NCI-H2081 treated with DMSO at 0.1 percent for 48 hours (cell line): ENCODE results near the gene NT5E.

Source experiments
- DNase-seq: peaks from one replicate; lab custom pipeline; 2025; lab: John Stamatoyannopoulos, UW

NT5E gene

GRCh38 chr6:85421972-85422371 lies 27.9 kb upstream of the NT5E start:
- DNase-seq: no peak

- DNase-seq: no peak
These were observed 26.9 kb upstream of the NT5E start for GRCh38 chr6:85422996-85423395.

DNA sequence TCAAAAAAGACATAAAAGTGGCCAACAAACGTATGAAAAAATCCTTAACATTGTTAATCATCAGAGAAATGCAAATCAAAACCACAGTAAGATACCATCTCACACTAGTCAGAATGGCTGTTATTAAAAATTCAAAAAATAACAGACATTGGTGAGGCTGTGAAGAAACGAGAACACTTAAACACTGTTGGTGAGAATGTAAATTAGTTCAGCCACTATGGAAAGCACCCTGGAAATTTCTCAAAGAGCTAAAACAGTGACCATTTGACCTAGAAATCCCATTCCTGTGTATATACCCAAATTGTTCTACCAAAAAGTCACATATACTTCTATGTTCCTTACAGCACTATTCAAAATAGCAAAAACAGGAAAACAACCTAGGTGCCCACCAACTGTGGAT lies 24.9 kb upstream of the NT5E start:
- DNase-seq: no peak

- DNase-seq: no peak
These were observed 23.9 kb upstream of the NT5E start for GRCh38 chr6:85425997-85426396.

DNA sequence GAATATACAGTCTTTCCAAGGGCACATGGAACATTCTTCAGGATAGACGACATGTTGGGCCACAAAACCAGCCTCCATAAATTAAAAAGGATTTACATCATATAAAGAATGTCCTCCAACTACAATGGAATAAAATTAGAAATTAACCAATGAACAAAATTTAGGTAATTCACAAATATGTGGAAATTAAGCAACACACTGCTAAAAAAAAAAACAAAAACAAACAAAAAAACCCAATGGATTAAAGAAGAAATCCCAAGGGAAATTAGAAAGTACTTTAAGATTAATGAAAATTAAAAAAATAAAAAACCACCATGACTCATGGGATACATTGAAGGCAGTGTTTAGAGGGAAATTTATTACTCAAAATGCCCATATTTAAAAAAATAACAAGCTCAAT lies 21.4 kb upstream of the NT5E start:
- DNase-seq: no peak

GRCh38 chr6:85429346-85429745 lies 20.5 kb upstream of the NT5E start:
- DNase-seq: no peak

GRCh38 chr6:85431271-85431670 lies 18.6 kb upstream of the NT5E start:
- no peak for DNase-seq

GRCh38 chr6:85432554-85432953 lies 17.3 kb upstream of the NT5E start:
- no peak for DNase-seq

DNA sequence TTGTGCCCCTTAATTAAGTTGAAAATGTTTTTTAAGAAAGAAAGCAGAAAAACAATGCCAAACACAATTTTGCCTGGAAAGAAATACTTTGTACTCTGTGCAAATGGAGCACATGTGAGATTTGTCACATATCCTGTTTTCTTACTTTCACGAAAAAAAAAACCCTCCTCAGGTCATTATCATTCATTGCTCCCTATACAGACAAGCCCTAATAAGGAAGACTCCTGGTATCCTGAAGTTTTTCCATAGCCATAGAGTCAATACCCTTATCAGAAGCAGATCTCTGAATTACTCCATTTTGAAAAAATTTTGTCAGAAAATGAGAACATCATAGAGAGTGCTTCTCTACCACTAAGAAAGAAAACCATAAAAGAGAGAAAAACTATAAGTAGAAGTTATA lies 14.0 kb upstream of the NT5E start:
- DNase-seq: no peak

DNA sequence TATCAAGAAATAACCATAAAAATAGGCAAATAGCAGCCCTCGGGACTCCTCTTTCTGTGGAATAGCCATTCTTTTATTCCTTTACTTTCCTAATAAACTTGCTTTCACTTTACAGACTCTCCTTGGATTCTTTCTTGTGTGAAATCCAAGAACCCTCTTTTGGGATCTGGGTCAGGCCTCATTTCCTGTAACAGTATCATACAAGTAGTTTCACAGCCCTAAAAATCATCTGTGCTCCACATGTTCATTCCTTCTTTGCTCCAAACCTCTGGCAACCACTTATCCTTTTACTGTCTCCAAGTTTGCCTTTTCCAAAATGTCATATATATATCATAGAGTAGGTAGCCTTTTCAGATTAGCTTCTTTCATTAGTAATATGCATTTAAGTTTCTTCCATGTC lies 13.5 kb upstream of the NT5E start:
- DNase-seq: no peak

DNA sequence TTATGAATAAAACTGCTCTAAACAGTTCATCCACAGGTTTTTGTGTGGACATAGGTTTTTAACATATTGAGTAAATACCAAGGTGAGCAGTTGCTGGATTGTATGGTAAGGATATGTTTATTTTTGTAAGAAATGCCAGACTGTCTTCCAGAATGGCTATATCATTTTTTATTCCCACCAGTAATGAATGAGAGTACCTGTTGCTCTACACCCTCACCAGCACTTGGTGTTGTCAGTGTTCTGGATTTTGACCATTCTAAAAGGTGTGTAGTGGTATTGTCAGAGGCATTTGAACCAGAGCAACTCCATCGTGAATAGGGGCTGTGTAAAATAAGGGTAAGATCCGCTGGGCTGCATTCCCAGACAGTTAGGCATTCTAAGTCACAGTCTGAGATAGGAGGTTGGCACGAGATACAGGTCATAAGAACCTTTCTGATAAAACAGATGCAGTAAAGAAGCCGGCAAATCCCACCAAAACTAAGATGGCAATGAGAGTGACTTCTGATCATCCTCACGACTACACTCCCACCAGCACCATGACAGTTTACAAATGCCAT lies 12.9 kb upstream of the NT5E start:
- DNase-seq: no peak

DNA sequence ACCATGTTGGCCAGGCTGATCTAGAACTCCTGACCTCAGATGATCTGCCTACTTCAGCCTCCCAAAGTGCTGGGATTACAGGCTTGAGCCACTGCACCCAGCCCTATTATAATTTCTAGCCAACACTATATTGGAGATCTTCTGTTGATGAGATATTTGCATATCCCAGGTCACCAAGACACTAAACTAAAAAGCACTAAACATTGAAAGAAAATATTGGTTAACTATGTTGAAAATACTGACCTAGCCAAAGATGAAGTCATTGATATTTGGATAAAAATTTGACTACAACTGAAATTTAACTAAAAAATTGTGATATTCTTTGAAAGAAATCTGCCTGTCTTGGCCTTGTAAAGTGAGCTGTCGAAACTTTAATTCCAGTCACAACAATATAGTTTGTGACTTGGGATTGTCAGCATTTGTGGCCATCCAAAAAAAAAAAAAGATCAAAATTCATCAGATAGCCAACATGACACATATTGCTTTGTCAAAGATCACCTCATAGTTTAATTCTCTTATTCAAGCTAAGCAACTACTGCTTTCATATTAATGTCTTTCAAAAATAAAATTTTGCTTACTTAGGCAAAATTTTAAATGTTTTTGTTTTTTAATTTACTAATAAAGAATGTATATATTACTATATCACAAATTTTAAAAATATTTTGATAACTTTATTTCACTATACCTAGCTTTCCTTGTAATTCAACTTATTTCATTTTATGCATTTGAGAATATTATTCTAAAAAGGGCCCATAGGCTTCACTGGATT lies 6.3 kb upstream of the NT5E start:
- DNase-seq: no peak

- DNase-seq: no peak
These were observed 480 bp upstream of the NT5E start for GRCh38 chr6:85449388-85449817.

DNA sequence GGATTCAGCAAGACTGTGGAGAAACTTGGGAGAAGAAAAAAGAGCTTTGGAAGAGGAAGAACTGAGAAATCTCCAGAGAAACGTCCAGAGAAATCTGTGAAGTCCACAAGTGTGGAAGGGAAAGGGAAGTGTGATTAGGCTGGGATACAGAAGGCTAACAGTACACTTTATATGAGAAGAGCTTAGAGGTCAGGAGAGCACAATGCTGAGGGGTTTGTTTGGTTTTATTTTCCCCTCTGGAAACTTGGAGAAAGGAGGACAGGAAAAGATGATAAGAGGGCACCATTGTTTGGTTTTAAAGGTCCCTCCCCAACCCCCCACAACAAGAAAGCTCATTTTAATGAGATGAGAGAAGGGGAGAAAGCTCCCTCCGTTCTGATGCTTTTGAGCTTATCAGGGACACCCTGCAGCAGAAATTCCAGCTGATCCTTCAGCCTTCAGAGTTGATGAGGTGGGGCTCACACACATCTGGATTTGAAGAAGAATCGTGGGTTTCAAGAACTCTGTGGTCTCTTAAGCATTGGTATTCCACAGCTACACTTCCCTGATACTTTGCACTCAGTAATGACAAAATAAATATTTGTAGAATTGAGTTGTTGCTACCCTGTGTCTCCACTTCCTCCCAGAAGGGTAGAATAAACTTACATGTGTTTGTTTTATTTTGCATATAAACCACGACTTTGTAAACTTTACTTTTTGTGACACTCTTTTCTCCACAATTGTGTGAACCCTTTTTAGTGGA lies 1.9 kb downstream of the NT5E start:
- DNase-seq: no peak

DNA sequence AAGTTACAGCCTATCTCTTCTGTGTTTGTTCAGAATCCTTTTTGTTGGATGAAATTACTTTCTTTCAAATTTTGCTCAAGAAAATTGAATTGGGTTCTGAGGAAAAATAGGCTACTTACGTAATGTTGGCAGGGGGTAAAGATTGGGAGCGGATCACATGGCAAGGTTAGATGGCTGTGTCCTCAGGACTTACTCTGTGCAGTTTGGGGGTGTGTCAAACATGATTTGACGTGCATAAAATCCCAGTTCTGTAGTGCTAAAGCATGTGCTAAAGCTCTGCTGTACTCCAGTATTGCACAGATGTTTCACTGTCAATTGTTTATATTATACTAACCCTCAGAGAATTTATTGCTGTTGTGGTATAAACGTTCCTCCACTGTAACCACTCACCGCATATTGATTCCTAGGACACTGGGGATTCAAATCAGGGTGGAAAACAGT lies 2.6 kb downstream of the NT5E start:
- DNase-seq: no peak

DNA sequence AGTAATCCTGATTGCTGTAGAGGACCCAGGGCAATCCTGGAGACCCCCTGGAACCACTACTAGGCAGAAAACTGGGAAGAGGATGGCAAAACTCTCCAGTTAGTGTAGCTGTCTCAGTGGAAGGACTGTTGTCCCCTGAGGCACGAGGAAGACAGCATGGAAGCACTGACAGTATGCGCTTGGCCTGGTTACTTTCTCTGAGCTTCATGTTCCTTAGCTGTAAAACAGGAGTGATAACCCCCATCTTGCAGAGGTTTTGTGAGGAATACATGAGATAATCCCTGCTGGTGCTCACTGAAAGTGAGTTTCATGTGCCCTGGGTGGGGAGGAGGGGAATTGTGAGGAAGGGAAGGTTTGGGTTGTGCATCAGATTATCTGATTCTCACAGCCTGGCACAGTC lies 3.2 kb downstream of the NT5E start:
- DNase-seq: no peak

DNA sequence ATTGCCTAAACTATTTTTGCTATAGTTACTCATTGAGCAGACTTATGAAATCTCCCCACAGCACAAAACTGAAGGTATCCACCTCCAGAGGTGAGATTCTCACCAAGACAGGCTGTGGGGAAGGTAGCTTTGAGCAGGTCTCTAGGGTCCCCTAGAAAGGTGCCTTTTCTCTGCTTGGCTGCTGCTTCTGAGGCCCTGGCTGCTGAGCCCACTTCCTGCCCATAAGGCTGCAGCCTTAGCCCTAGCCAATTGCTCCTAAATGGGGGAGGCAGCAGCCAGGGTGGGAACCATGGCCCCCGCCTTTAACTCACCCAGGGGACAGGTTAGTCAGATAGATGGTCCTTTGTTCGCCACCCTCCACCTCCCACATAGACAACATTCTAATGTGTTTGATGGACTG lies 3.6 kb downstream of the NT5E start:
- no peak for DNase-seq

- DNase-seq: no peak
These were observed 5.7 kb downstream of the NT5E start for GRCh38 chr6:85455471-85456026.

- DNase-seq: no peak
These were observed 6.9 kb downstream of the NT5E start for GRCh38 chr6:85456782-85457181.

DNA sequence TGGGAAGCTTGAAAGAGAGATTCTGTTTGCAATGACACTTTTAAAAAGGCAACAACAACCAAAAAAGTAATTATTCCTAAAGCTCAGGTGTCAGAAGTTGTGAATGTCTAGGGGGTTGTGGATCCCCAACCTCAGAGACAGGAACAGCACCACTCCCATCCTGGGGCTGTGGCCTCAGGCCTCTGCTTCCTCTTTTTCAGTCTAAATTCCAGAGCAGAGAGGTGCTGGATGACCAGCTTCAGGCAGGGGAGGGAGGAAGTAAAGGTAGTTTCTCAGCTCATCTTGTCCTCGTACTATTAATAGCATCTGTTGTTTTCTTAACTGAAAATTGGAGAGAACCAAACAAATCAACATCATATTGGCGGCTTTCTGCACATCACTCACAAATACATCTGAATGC lies 8.3 kb downstream of the NT5E start:
- DNase-seq: no peak

GRCh38 chr6:85458782-85459181 lies 8.9 kb downstream of the NT5E start:
- DNase-seq: no peak

GRCh38 chr6:85459224-85459901 lies 9.5 kb downstream of the NT5E start:
- DNase-seq: no peak
